Mesendoderm (in vitro differentiated cells): ENCODE data around the gene EFNA2.
"Not testable (repeated sequence)": the region's sequence is repeated elsewhere in the genome, so short reads cannot be mapped to it uniquely, and the experiment has no call there.

ENCODE experiments used
- DNase-seq: peaks from one replicate; pipeline ENCODE4 v3.0.0; 2013
- H2AK5ac ChIP-seq: 2 replicates; pipeline ENCODE4 v1.6.1; 2013; ENCODE audit warnings: low read length, inconsistent platforms
- H2BK120ac ChIP-seq: 2 replicates; pipeline ENCODE4 v1.6.1; 2013; ENCODE audit warnings: low read depth, mild to moderate bottlenecking, low read length, moderate library complexity, mixed read lengths
- H2BK15ac ChIP-seq: replicated peaks from 2 replicates; pipeline ENCODE4 v1.6.1; 2013; ENCODE audit warnings: low read depth, mild to moderate bottlenecking, moderate library complexity
- H2BK5ac ChIP-seq: 2 replicates; pipeline ENCODE4 v1.6.1; 2013; ENCODE audit warnings: low read length, inconsistent platforms
- H3K18ac ChIP-seq: 2 replicates; pipeline ENCODE4 v1.6.1; 2013; ENCODE audit warnings: mild to moderate bottlenecking, low read length, mixed read lengths
- H3K23ac ChIP-seq: one replicate; pipeline ENCODE4 v1.6.1; 2013; ENCODE audit warnings: low read length
- H3K27ac ChIP-seq: 2 replicates; pipeline ENCODE4 v1.5.1; 2013; ENCODE audit warnings: low read depth, mild to moderate bottlenecking, inconsistent platforms, low read length, moderate library complexity
- H3K27me3 ChIP-seq: 2 replicates; pipeline ENCODE4 v1.6.1; 2013; ENCODE audit warnings: low read length, control low read depth, mild to moderate bottlenecking, inconsistent platforms; ENCODE audit not compliant: insufficient read depth, poor library complexity
- H3K36me3 ChIP-seq: 2 replicates; pipeline ENCODE4 v1.6.1; 2013; ENCODE audit warnings: low read length, inconsistent platforms; ENCODE audit not compliant: control insufficient read depth, insufficient read depth
- H3K4ac ChIP-seq: one replicate; pipeline ENCODE4 v1.6.1; 2013; ENCODE audit warnings: low read depth, mild to moderate bottlenecking, low read length, moderate library complexity
- H3K4me1 ChIP-seq: 2 replicates; pipeline ENCODE4 v1.6.1; 2013; ENCODE audit warnings: low read depth, low read length, inconsistent platforms; ENCODE audit not compliant: control insufficient read depth
- H3K4me2 ChIP-seq: 2 replicates; pipeline ENCODE4 v1.6.1; 2013; ENCODE audit warnings: low read length
- H3K4me3 ChIP-seq: 2 replicates; pipeline ENCODE4 v1.5.1; 2013; ENCODE audit warnings: mild to moderate bottlenecking, low read length
- H3K56ac ChIP-seq: one replicate; pipeline ENCODE4 v1.6.1; 2013; ENCODE audit warnings: low read length
- H3K79me1 ChIP-seq: 2 replicates; pipeline ENCODE4 v1.6.1; 2013; ENCODE audit warnings: low read length, inconsistent platforms
- H3K79me2 ChIP-seq: 2 replicates; pipeline ENCODE4 v1.6.1; 2013; ENCODE audit warnings: mild to moderate bottlenecking, low read length; ENCODE audit not compliant: control insufficient read depth, insufficient read depth
- H3K9ac ChIP-seq: 2 replicates; pipeline ENCODE4 v1.6.1; 2013; ENCODE audit warnings: low read length, inconsistent platforms
- H4K5ac ChIP-seq: one replicate; pipeline ENCODE4 v1.6.1; 2013; ENCODE audit warnings: low read length
- H4K8ac ChIP-seq: one replicate; pipeline ENCODE4 v1.6.1; 2013; ENCODE audit warnings: low read depth, mild to moderate bottlenecking, control low read depth, low read length, moderate library complexity
- WGBS: extraction: QIAGEN DNeasy Blood & Tissue Kit; methylation state at CpG from one replicate; pipeline ENCODE4 v1.1.7; 2013; ENCODE audit warnings: low lambda C conversion rate, missing lambda C conversion rate; ENCODE audit not compliant: insufficient coverage; ENCODE audit errors: extremely low coverage; 5-methylcytosine and 5-hydroxymethylcytosine counted together

Gene EFNA2

GRCh38 chr19:1305354-1305753 is 19.7 kb downstream of the EFNA2 start:
- not testable (repeated sequence) for H3K56ac ChIP-seq, H2AK5ac ChIP-seq, H3K4me3 ChIP-seq, H3K4me2 ChIP-seq, H3K36me3 ChIP-seq, H3K79me1 ChIP-seq, H3K27me3 ChIP-seq, H3K79me2 ChIP-seq, H3K23ac ChIP-seq, H4K5ac ChIP-seq, H3K18ac ChIP-seq, H3K4me1 ChIP-seq, H3K27ac ChIP-seq, H2BK5ac ChIP-seq, H3K9ac ChIP-seq, DNase-seq, H2BK120ac ChIP-seq, H4K8ac ChIP-seq, H3K4ac ChIP-seq, H2BK15ac ChIP-seq
- no CpG with 5 or more reads among the region's 9 CpGs for WGBS

DNA sequence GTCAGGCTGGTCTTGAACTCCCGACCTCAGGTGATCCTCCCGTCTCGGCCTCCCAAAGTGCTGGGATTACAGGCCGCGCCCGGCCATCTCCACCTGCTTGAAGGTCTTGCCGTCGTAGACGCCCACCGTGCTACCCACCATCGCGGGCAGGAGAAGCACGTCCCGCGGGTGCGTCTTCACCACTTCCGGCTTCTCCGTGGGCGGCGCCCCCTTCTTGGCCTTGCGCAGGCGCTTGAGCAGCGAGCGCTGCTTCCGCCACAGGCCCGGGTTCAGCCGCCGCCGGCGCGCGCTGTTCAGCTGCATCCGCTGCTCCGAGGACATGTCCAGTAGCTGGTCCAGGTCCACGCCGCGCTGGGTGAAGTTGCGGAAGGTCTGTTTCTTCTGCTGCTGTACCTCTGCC is 21.6 kb downstream of the EFNA2 start:
- Histone ChIP-seq H2AK5ac (no peak overlapping the region), H3K79me2 (no peaks in the 10 kb centered on the region), H3K23ac (no peak overlapping the region), H3K18ac (no peak overlapping the region), H2BK15ac (no peak overlapping the region), H3K4me2 (no peak overlapping the region), H3K36me3 (no peaks in the 10 kb centered on the region), H3K4ac (no peak overlapping the region), H3K79me1 (no peaks in the 10 kb centered on the region), H3K4me1 (no peaks in the 10 kb centered on the region), H2BK120ac (no peak overlapping the region), H3K9ac (no peak overlapping the region), H2BK5ac (no peak overlapping the region), H4K8ac (no peak overlapping the region), H3K27me3 (no peaks in the 10 kb centered on the region), H3K4me3 (no peak overlapping the region), H3K56ac (no peak overlapping the region), H3K27ac (no peak overlapping the region), H4K5ac (no peak overlapping the region)
- WGBS: no CpG with 5 or more reads among the region's 38 CpGs
- no peak for DNase-seq

- Histone ChIP-seq H3K4me2 (no peak overlapping the region), H3K18ac (no peak overlapping the region), H3K4ac (no peak overlapping the region), H3K27ac (no peak overlapping the region), H3K79me1 (no peaks in the 10 kb centered on the region), H3K4me1 (no peaks in the 10 kb centered on the region), H3K27me3 (no peaks in the 10 kb centered on the region), H3K9ac (no peak overlapping the region), H2BK5ac (no peak overlapping the region), H3K56ac (no peak overlapping the region), H2AK5ac (no peak overlapping the region), H2BK120ac (no peak overlapping the region), H3K79me2 (no peaks in the 10 kb centered on the region), H3K4me3 (no peak overlapping the region), H3K36me3 (no peaks in the 10 kb centered on the region), H4K5ac (no peak overlapping the region), H3K23ac (no peak overlapping the region), H2BK15ac (no peak overlapping the region), H4K8ac (no peak overlapping the region)
- no CpG with 5 or more reads among the region's 20 CpGs for WGBS
- no peak for DNase-seq
Measured at GRCh38 chr19:1307755-1308303, 22.2 kb downstream of the EFNA2 start.

- no peak overlapping the region for H2AK5ac ChIP-seq
Measured at GRCh38 chr19:1308718-1309117, 23.0 kb downstream of the EFNA2 start.

DNA sequence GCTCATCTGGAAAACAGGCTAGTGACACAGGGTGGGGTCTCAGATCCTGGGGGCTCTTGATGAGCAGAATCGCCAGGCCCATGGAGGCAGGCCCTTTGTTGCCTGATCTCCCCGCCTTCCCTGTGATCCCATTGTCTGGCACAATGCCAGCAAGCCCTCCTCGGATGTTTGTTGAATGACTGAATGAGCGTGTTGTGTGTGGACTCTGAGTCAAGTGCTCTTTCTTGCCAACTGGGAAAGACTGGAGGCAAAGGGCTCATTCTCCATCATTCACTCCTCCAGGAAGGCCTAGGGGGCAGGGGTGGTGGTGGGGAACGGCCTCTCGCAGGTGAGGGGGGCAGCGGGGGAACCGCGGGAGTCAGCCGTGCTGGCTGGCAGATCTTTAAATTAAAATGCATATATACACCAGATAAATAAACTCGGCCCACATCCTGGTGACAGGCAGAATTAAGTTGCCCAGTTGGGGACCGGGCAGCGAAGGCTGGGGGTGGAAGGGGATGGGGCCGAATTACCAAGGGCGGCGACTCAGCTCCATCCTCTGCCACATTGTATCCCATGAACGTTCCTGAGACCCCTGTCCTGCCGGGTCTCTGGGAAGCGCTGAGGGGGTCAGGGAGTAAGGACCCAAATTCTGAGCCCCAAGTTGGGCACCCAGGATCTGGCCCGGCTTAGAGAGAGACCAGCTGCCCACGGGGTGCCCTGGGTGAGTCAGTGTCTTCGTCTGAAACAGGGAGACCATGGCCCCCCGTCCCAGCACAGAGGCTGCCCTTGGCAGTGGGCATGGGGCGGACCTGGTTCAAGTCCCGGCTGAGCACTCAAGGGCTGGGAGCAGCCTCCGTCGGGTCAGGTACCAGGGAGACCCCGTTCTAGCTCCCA is 24.5 kb downstream of the EFNA2 start:
- no peak overlapping the region for H2BK120ac ChIP-seq
- H4K5ac ChIP-seq: no peak overlapping the region
- no peak for DNase-seq
- no peaks in the 10 kb centered on the region for H3K4me1 ChIP-seq
- H3K79me1 ChIP-seq: no peaks in the 10 kb centered on the region
- H3K27ac ChIP-seq: no peak overlapping the region
- H3K4me2 ChIP-seq: no peak overlapping the region
- H3K18ac ChIP-seq: no peak overlapping the region
- no peak overlapping the region for H2BK15ac ChIP-seq
- WGBS: no CpG with 5 or more reads among the region's 28 CpGs
- H3K36me3 ChIP-seq: no peaks in the 10 kb centered on the region
- H4K8ac ChIP-seq: no peak overlapping the region
- no peak overlapping the region for H3K4ac ChIP-seq
- H3K4me3 ChIP-seq: no peak overlapping the region
- H3K9ac ChIP-seq: no peak overlapping the region
- no peak overlapping the region for H2AK5ac ChIP-seq
- H3K56ac ChIP-seq: no peak overlapping the region
- no peaks in the 10 kb centered on the region for H3K27me3 ChIP-seq
- no peaks in the 10 kb centered on the region for H3K79me2 ChIP-seq
- H3K23ac ChIP-seq: no peak overlapping the region
- H2BK5ac ChIP-seq: no peak overlapping the region

More at GRCh38 chr19:1308718-1309117, 23.0 kb downstream of the EFNA2 start:
- no CpG with 5 or more reads among the region's 11 CpGs for WGBS
- Histone ChIP-seq H3K23ac (no peak overlapping the region), H2BK15ac (no peak overlapping the region), H3K79me1 (no peaks in the 10 kb centered on the region), H3K18ac (no peak overlapping the region), H4K5ac (no peak overlapping the region), H3K27me3 (no peaks in the 10 kb centered on the region), H3K27ac (no peak overlapping the region), H3K4me3 (no peak overlapping the region), H4K8ac (no peak overlapping the region), H3K9ac (no peak overlapping the region), H2BK120ac (no peak overlapping the region), H3K79me2 (no peaks in the 10 kb centered on the region), H3K4me1 (no peaks in the 10 kb centered on the region), H3K4ac (no peak overlapping the region), H3K4me2 (no peak overlapping the region), H3K56ac (no peak overlapping the region), H3K36me3 (no peaks in the 10 kb centered on the region), H2BK5ac (no peak overlapping the region)
- no peak for DNase-seq
